Measurements from ENCODE around the gene PAH.
"Not testable (repeated sequence)": the region's sequence is repeated elsewhere in the genome, so short reads cannot be mapped to it uniquely, and the experiment has no call there.

PAH gene

GRCh38 chr12:102891756-102892155, 25.3 kb downstream of the PAH start:
- no peak for DNase-seq (ENCODE audit: low spot score)

GRCh38 chr12:102888511-102888910, 28.5 kb downstream of the PAH start:
- DNase-seq (ENCODE audit: low spot score), result no peak

GRCh38 chr12:102885043-102885932, 31.8 kb downstream of the PAH start:
- DNase-seq (ENCODE audit: low spot score), result no peak

GRCh38 chr12:102883204-102883799, 33.7 kb downstream of the PAH start:
- peak; percentile 34 for DNase-seq (ENCODE audit: low spot score)

- no peak for DNase-seq (ENCODE audit: low spot score)
These were observed 36.3 kb downstream of the PAH start for GRCh38 chr12:102880783-102881182.

- DNase-seq (ENCODE audit: low spot score), result peak; percentile 66
These were observed 37.8 kb downstream of the PAH start for GRCh38 chr12:102879144-102879763.

- DNase-seq (ENCODE audit: low spot score), result no peak
These were observed 40.2 kb downstream of the PAH start for GRCh38 chr12:102876883-102877282.

GRCh38 chr12:102874819-102875218, 42.2 kb downstream of the PAH start:
- no peak for DNase-seq (ENCODE audit: low spot score)

- DNase-seq (ENCODE audit: low spot score), result peak; percentile 28
These were observed 44.0 kb downstream of the PAH start for GRCh38 chr12:102873077-102873476.

- no peak for DNase-seq (ENCODE audit: low spot score)
These were observed 46.0 kb downstream of the PAH start for GRCh38 chr12:102871014-102871413.

- DNase-seq (ENCODE audit: low spot score), result no peak
These were observed 47.5 kb downstream of the PAH start for GRCh38 chr12:102869571-102869970.

- DNase-seq (ENCODE audit: low spot score), result no peak
These were observed 51.0 kb downstream of the PAH start for GRCh38 chr12:102865821-102866615.

GRCh38 chr12:102862486-102862885, 54.6 kb downstream of the PAH start:
- DNase-seq (ENCODE audit: low spot score), result no peak

GRCh38 chr12:102851246-102851645, 65.8 kb downstream of the PAH start:
- no peak for DNase-seq (ENCODE audit: low spot score)

GRCh38 chr12:102849722-102850447, 67.2 kb downstream of the PAH start:
- DNase-seq (ENCODE audit: low spot score), result no peak

- no peak for DNase-seq (ENCODE audit: low spot score)
These were observed 68.2 kb downstream of the PAH start for GRCh38 chr12:102848832-102849231.

GRCh38 chr12:102847131-102847530, 69.9 kb downstream of the PAH start:
- no peak for DNase-seq (ENCODE audit: low spot score)

- peak; percentile 27 for DNase-seq (ENCODE audit: low spot score)
These were observed 83.2 kb downstream of the PAH start for GRCh38 chr12:102833687-102834441.

GRCh38 chr12:102832826-102833225, 84.2 kb downstream of the PAH start:
- not testable (repeated sequence) for DNase-seq (ENCODE audit: low spot score)

- DNase-seq (ENCODE audit: low spot score), result peak; percentile 28
These were observed 92.7 kb downstream of the PAH start for GRCh38 chr12:102824218-102824835.

Measured in COLO829 (cell line).